Measurements from ENCODE around the gene PGS1.

The PGS1 gene

DNA sequence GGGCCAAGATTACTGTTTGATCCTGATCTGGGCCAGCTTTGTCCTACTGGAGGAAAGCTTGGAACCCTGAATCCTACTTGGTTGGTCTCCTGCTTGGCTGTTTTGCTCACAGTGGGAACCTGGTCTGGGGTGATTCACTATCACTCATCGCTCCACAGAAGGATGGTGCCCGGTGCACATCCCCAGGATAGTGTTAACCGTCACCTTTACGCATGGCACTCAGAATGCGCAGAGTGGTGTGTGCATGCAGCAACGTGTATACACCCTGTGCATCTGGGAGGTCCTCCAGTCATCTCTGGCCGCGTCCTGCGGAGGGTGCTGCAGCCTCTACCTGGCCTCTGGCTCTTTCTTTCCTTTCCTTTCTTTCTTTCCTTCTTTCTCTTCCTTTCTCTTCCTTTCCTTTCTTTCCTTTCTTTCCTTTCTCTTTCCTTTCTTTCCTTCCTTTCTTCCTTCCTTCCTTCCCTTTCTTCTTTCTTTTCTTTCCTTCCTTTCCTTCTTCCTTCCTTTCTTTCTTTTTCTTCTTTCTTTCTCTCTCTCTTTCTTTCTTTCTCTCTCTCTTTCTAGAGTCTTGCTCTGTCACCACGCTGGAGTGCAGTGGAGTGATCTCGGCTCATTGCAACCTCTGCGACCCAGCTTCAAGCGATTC lies 31.7 kb upstream of the PGS1 start:
- DNase-seq (ENCODE audit: low read depth) = no peak

DNA sequence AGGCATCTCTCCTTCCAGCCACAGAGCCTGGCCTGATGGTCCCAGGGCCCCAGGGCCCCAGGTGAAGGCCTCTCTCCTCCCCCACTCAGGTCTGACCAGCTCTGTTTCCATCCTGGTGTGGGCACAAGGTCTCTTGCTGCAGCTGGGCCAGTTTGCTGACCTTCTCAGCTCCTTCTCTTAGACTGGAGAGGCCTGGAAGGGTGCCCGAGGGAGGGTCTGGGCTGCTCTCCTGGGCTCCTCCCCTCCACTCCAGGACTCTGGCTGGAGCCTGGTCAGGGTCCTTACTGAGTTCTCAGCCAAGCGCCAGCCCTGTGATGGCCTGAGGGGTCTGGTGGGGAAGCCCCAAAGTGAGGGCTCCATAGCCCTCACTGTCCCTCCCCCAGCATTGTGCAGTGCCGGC lies 31.0 kb upstream of the PGS1 start:
- no peak for DNase-seq (ENCODE audit: low read depth)

DNA sequence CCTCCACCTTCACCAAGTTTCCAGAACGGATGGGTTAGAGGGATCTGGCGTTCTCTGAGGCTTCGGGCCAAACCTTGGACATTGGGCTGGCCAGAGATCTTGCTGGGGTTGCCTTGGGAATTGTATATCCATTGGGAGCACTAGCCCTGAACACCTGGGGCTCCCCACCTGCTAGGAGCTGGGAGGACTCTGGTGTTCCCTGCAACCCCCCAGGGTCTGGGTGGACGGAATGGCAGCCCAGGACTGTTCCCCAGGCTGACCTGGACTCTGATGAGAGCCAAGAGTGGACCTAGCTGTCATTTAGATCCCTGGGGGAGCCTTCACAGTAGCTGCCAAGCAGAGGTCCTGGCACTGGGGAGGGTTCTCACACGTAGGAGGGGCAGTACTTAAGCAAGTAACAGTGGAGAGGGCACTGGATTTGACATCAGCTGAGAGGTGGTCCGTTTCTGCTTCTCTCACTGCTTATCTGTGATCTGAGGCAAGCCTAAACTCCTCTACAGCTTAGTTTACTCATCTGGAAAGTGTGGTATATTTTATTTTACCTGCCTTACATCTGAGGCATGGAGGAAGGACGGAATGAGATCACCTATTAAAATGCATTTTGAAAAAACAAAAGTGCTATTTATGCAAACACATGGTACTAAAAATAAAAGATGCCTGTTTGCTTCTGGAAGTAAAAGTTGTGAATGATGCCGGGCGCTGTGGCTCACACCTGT lies 30.2 kb upstream of the PGS1 start:
- DNase-seq (ENCODE audit: low read depth) = no peak

DNA sequence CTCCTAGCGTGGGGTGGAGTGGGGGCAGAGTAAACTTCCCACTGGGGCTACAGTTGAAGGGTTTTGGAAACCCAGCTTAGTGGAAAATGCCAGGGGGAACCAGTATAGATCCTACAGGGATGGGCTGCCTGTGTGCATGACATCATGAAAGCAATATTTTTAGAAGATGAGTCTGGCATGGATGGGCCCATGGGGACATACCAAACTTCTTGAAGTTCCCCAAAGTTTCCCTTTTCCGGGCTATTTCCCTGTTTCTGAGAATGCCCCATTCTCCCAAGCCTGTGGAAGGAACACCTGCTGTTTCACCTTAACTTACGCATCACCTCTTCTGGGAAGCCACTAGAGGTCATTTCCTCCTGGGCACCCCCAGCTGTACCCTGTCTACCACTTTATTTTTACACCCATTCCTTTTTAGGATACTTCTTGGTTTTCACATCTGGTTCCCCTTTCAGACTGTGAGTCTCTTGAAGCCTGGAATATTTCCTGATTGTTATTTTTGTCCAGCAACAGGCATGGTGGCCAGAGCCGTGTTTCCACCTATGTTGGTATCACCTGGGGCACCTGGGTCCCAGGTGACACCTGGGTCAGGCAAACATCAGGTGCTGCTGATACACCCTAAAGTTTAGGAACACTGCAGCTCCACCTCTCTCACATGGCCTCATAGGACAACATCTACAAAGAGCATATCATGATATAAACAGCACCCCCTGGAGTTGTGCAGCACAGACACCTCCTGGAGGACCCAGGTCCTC lies 28.4 kb upstream of the PGS1 start:
- no peak for DNase-seq (ENCODE audit: low read depth)

DNA sequence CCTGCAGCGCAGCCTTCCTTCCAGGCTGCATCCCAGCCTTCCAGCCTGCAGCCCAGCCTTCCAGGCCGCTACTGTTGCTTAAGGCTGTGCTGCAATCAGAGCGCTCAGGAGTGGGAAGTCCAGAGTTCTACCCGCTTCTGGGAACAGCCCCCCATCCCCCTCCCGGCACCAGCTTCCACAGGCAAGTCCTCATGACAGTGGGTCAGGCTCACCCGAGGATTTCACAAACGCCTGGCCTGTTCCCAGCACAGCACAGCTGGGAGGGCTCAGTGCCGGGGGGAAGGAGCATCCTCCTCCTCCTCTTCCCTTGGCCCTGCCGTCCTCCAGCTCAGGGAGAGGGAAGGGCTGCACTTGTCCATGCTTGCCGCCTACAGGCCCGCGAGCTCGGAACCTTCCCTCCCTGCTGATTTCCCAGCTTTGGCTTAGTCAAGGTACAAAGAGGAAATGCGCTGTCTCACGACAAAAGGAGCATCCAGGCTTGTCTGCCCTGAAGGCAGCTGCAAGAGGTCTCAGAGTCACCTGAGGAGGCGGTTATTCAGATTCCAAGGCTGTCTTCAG lies 26.9 kb upstream of the PGS1 start:
- DNase-seq (ENCODE audit: low read depth) = peak; percentile 97

DNA sequence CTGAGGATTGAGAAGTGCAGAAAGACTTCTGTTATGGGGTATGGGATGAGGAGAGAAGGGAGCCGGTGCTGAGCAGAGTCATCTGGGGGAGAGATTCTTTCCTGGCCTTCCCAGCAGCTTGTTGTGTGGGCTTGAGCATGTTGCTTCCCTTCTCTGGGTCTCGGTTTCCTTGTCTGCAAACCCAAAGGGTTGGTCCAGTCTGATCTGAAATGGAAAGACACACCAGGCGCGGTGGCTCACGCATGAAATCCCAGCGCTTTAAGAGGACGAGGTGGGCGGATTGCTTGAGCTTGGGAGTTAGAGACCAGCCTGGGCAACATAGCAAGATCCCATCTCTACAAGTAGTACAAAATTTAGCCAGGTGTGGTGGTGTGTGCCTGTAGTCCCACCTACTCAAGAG lies 24.6 kb upstream of the PGS1 start:
- no peak for DNase-seq (ENCODE audit: low read depth)

DNA sequence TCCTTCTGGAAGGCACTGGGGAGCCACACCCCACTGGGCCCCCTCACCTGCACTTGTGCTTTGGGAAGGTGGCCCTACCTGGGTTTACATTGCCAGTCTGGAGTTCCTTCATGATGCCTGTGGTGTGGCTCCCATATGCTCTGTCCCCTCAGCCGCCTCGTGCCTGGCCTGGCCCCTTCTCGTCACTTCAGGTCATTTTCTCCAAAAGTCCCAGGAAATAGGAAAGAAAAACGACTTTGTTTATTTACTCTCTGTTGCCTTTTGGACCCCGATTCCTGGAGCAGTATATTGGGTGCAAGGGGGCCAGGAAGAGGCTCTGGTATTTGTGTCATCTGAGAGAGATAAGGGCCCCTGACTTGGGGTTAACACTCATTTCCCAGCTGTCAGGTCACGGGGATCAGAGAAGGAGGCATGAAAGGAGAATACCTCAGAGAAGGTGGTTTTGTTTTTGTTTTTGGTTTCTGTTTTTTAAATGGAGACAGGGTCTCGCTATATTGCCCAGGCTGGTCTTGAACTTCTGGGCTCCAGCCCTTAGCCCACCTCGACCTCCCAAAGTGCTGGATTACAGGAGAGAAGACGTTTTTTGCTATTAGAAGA lies 23.3 kb upstream of the PGS1 start:
- DNase-seq (ENCODE audit: low read depth) = no peak

DNA sequence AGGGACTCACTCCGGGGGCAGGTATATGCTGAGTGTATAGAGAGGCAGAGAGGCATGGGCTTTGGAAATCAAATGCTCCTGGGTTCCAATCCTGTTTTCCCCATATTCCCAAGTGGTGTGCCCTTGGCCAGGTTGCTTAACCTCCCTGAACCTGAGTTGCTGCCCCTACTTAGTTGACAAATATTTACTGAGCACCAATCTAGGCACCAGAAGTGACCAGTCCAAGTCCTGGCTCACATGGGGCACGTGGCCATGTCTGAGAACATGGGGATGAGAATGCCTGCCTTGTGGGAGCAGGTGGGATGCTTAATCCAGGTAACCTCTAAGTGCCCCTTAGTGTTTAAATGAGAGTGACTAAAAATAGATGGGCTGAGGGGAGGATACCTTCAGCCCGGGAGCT lies 22.7 kb upstream of the PGS1 start:
- DNase-seq (ENCODE audit: low read depth) = no peak

DNA sequence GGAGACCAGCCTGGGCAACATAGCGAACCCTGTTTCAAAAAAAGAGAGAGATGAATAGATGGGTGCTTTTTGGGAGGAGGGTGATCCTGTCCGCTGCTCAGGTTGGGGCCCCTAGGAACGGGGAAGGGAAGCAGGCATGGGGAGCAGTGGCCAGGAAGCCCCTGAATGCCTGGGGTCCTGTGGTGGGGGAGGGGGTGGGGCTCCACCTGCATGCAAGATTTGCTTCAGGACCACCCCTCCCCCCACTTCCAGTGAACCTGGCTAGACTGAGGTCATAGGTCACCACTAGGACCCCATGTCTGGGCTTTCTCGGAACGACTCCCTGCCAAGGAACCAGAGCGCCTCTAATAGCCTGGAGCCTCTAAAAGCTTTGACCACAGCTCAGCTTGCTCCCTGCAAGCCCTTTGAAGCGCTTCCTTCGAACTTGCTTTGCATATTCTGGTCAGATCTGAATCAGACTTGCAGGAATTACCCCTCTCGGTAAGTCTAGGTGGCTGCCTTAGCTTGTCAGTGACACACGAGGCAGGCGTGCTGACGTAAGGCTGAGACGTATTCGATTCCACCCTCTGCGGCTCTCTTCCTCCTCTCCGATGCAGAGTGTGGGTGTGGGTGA lies 22.2 kb upstream of the PGS1 start:
- DNase-seq (ENCODE audit: low read depth) = peak; percentile 98

DNA sequence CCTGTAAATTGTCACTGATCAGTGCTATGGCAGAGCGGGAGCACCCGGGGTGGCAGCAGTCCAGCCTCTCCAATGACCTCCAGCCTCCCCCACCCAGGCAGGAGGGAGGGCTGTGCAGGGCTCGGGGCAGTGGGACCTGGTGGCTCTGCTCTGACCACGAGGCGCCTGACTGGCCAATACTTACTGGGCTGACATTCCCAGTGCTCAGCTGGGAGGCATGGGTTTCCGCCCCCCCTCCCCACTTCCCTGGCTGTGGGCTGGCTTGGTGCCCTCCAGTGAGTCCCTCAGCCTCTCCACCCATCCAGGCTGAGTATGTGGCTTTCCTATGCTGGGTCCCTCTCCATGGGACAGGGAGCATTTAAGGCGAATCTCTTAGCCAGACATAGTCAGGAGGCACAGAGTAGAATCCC lies 21.3 kb upstream of the PGS1 start:
- peak; percentile 61 for DNase-seq (ENCODE audit: low read depth)

DNA sequence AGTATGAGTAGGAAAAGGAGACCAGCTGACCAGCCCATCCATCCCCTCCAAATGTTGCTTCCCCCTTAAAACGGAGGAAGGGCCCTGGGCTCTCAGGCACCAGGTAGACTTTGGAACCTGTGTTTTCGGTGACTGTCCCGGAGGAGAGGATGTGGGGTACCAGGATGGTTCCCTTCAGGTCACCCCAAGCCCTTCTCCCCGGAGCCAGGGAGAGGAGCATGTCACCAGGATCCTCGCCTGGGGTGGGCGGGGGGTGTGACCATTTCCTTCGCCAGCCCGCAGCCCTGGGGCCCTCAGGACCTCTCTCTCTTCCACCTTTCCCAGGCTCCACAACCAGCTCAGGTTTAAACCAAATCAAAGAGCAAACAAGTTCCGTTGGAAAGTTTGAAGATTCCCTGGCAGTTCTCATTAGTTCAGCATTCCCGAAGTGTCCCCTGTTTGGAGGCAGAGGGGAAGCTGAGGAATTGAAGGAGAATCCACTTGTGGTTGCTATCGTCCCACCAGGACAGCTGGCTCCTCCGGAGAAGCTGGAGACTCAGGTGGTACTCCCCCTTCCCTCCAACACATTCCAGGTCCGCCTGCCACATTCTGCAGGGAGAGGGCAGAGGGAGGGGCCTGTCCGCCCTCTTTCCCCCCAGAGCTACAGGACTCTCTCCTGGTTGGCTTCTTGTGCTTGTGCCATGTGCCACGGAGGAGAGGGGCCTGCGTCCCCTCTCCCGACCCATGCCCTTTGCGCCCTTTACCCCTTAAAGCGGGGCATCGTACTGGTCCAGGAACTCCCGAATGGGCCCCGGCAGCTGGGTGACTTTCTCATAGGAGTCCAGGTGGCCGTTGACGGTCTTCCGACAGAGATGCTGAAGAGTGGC lies 20.5 kb upstream of the PGS1 start:
- no peak for DNase-seq (ENCODE audit: low read depth)

DNA sequence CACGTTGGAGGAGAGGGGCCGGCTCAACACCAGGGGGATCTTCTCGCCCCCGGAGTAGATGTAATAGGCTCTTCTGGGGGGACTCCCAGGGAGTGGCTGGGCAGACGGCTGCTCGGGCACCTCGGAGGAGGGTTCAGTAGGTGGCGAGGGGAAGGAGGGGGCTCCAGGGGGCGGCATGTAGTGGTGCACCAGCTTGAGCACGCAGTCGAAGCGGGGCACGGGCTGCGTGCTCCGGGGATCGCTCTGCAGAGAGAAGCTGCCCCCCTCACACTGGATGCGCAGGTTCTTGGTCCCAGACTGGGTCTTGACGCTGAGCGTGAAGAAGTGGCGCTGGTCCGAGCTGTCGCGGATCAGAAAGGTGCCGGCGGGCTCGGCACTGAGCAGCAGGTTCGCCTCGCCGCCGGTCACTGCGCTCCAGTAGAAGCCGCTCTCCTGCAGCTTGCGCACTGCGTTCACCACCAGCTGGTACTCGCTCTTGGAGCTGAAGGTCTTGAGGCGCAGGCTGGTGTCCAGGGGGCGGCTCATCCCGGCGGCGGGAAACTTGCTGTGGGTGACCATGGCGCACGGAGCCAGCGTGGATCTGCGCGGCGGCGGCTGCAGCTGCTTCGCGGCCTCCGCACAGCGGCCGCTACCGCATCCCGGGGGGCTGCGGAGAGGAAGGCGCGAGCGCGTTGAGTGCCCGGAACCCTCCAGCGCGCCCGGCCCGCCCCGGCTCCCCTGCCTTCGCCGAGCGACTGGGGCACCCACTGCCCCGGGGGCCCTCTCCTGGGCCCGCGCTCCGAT lies 19.7 kb upstream of the PGS1 start:
- peak; percentile 78 for DNase-seq (ENCODE audit: low read depth)

DNA sequence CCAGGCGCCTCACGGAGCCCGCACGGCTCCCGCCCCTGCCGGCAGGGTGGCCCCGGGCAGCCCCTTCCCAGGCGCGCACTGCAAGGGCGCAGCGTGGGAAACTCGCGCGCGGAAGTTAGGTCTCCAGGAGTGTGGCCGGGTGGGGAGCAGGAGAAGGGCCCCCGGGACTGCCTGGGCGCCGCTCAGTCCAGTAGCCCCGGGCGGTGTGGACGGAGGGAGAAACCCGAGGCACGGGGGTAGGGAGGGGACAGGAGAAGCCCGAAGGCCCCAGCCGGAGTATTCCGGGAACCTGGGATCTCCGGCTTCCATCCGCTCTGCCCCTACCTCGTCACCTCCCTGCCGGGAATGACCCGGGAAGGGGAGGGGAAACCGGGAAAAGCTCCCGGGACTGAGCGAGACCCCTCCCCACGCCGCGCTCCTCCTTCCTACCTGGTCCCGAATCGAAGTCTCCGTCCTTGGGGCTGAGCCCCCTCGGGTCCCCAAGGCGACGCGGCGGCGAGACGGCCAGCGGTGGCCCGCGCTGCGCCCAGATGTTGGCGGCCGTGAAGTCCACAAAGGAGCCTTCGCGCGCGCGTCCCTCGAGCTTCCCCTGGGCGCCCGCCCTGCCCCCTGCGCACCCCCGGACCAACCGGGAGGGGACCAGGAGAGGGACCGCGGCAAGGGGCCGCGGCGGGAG lies 19.0 kb upstream of the PGS1 start:
- peak; percentile 54 for DNase-seq (ENCODE audit: low read depth)

DNA sequence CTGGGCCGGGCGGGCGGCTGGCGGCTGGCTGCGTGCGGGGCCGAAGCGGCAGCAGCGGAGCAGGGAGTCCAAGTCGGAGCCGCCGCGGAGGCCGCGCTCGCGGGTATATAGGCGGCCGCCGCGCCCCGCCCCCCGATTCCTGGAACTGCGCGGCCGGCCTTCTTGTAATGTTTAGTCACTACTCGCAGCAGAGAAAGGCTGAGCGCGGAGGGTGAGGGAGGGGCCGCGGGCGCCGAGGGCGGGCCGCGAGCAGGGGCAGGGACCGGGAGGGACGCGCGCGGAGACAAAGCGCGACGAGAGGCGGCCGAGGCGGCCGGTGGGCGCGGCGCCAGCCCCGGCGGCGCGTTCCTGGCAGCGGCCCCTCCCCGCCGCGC lies 18.5 kb upstream of the PGS1 start, which contains the start of gene SOCS3:
SOCS3 (minus strand) TSS at position 81 of the 374 bp plus-strand sequence. CDS start 982 bp downstream, outside the sequence.
- peak; percentile 97 for DNase-seq (ENCODE audit: low read depth)

DNA sequence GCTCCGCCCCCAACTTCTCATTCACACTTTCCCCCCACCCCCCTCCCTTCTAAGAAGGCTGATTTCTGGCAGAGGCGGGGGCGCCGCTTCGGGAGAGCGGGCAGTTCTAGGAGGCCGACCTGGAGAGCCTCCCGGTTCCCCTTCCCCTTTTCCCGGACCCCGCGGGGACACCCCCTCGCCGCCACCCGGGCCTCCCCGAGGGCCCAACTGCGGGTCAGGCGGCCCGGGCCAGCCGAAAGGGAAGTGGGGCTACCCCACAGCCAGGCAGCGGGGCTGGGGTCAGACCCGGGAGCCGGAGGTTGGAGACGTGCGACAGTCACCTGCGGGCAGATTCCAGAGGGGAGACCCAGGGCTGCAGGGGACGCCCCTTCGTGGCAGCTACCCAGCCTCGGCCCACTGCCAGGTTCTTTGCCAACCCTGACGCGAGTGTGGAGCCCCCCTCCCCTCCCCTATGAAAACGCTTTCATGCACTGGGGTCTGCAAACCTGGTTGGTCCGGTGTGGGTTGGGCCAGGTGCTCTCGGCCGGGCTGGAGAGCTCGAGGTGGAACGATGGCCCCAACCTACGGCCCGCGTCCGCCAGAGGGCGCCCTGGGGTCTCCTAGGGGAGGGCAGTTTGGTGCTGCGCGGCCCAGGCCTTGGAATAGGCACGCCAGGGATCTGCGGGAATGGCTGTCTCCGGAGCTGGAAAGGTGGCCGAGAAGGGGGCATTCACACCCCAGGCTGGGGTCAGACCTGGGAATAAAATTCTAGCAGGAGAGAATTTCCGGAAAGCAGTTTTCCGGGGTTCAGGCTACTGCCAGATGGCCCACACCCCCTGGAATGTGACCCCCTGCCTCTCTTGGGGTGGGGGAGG lies 17.9 kb upstream of the PGS1 start:
- DNase-seq (ENCODE audit: low read depth) = peak; percentile 81

DNA sequence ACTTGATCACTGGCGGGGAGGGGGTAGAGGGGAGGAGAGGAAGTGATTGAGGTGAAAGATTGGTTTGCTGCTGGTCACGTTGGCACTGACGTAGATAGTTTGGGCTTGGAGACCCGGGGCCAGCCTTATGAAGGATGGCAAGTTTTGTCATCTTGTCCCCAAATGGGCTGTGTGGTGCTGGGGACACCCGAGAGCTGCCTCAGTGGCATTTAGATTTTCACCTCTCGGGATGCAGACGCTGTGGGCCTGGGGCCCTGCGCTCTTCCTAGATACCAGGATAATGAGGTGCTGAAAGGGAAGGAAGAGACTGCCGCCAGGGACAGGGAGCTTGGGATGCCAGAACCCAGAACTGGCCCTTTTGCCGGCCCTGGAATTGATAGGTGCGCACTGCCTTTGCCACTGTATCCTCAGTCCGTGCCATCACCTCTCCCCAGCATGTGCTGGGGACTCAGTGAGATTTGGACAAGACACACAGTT lies 17.2 kb upstream of the PGS1 start:
- DNase-seq (ENCODE audit: low read depth) = no peak

DNA sequence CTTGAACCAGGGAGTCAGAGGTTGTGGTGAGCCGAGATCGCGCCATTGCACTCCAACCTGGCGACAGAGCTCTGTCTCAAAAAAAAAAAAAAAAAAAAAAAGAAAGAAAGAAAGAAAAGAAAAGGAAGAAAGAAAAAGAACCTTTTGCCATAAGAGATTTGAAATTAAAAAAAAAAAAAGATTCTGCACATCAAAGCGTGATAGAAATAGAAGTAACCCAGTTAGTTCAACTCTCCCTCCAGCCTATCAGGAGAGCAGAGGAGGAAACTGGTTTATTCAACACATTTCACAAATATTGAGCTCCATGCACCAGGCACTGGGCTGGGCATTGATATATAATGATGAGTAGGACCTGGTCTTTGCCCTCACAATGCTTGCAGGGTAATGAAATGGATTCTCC lies 16.2 kb upstream of the PGS1 start:
- DNase-seq (ENCODE audit: low read depth) = no peak

DNA sequence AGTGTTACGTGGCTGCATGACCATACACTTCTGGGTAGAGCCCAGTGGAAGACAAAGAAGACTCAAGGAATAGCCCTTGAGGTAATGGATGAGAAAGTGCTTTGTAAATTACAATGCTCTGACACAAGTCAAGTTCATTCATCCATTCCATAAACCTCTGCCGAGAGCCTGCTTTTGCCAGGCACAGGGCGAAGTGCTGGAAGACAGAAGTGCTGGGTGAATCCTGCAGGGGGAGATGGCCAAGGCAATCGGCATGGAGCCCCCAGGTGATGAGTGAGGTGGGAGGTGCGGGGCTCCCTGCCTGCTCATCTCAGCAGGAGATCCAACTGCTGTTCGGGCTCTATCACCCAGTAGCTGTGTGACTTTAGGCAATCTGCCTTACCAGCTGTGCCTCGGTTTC lies 15.8 kb upstream of the PGS1 start:
- no peak for DNase-seq (ENCODE audit: low read depth)
